Measurements from ENCODE around the gene KCNQ2.

Gene KCNQ2

GRCh38 chr20:63367446-63368055 lies 104.9 kb downstream of the KCNQ2 start:
- no CpG with 5 or more reads among the region's 24 CpGs for WGBS, 2 donors (ENCODE audit: extremely low coverage in 2 of 2, insufficient read length in 2 of 2, insufficient replicate concordance in 1 of 2)

GRCh38 chr20:63366390-63367365 lies 105.8 kb downstream of the KCNQ2 start:
- no peak overlapping the region for H3K14ac ChIP-seq (ENCODE audit: low read length)
- H3K4me2 ChIP-seq (ENCODE audit: insufficient read depth, low read length, poor library complexity, severe bottlenecking), result no peak overlapping the region
- H2AFZ ChIP-seq (ENCODE audit: low read length), result no peak overlapping the region
- peak overlapping the region; percentile 74 for H3K18ac ChIP-seq (ENCODE audit: low read length)
- peak overlapping the region; percentile 37 for H3K9ac ChIP-seq (ENCODE audit: low read depth, low read length, poor library complexity)
- no peak for DNase-seq (ENCODE audit: low spot score)
- no peak overlapping the region for H4K91ac ChIP-seq (ENCODE audit: low read depth, low read length, poor library complexity)
- H2BK120ac ChIP-seq (ENCODE audit: low read depth, low read length), result no peak overlapping the region
- H3K23ac ChIP-seq (ENCODE audit: low read depth, low read length, poor library complexity), result peak overlapping the region; percentile 3
- peak overlapping the region; percentile 81 for H2AK5ac ChIP-seq (ENCODE audit: low read depth, low read length)
- H3K9me3 ChIP-seq (replicated peaks in 1 of 2; ENCODE audit: control insufficient read depth in 2 of 2, insufficient read depth in 1 of 2, low read depth in 1 of 2, low read length in 2 of 2), result no peaks in the 10 kb centered on the region
- H4K8ac ChIP-seq (ENCODE audit: low read depth, low read length), result no peak overlapping the region
- H3K27ac ChIP-seq (replicated peaks; ENCODE audit: low read length), result no peak overlapping the region
- H3K4ac ChIP-seq (ENCODE audit: low read length), result no peak overlapping the region
- H3K4me1 ChIP-seq (ENCODE audit: control insufficient read depth in 2 of 2, insufficient read depth in 1 of 2, low read depth in 1 of 2, low read length in 2 of 2), result peaks cover 29 to 40% of the 10 kb centered on the region in 2 donors
- no peaks in the 10 kb centered on the region for H3K36me3 ChIP-seq (replicated peaks in 1 of 2; ENCODE audit: control insufficient read depth in 2 of 2, insufficient read depth in 2 of 2, low read length in 2 of 2)
- H2BK12ac ChIP-seq (ENCODE audit: low read length), result no peak overlapping the region
- peak overlapping the region; percentile 66 for H2BK5ac ChIP-seq (ENCODE audit: low read length)
- H2BK15ac ChIP-seq (ENCODE audit: low read length), result no peak overlapping the region
- peaks cover 0 to 62% (median 15%) of the 10 kb centered on the region in 3 experiments for H3K27me3 ChIP-seq (ENCODE audit: control insufficient read depth in 3 of 3, insufficient read depth in 3 of 3, low read depth in 1 of 3, low read length in 3 of 3)
- no CpG with 5 or more reads among the region's 30 CpGs for WGBS, 2 donors (ENCODE audit: extremely low coverage in 2 of 2, insufficient read length in 2 of 2, insufficient replicate concordance in 1 of 2)
- H3K79me1 ChIP-seq (ENCODE audit: low read depth, low read length), result peaks cover 2% of the 10 kb centered on the region
- no peak overlapping the region for H3K4me3 ChIP-seq (ENCODE audit: low read length in 2 of 2)

More at GRCh38 chr20:63367446-63368055, 104.9 kb downstream of the KCNQ2 start:
- Histone ChIP-seq H3K4me1 (ENCODE audit: control insufficient read depth in 2 of 2, insufficient read depth in 1 of 2, low read depth in 1 of 2, low read length in 2 of 2) (peaks cover 21 to 37% of the 10 kb centered on the region in 2 donors), H2AFZ (ENCODE audit: low read length) (no peak overlapping the region), H3K9me3 (replicated peaks in 1 of 2; ENCODE audit: control insufficient read depth in 2 of 2, insufficient read depth in 1 of 2, low read depth in 1 of 2, low read length in 2 of 2) (no peaks in the 10 kb centered on the region), H3K14ac (ENCODE audit: low read length) (no peak overlapping the region), H2BK120ac (ENCODE audit: low read depth, low read length) (no peak overlapping the region), H3K4ac (ENCODE audit: low read length) (no peak overlapping the region), H3K18ac (ENCODE audit: low read length) (peak overlapping the region; percentile 74), H2BK5ac (ENCODE audit: low read length) (peak overlapping the region; percentile 84), H2AK5ac (ENCODE audit: low read depth, low read length) (peak overlapping the region; percentile 81), H3K36me3 (replicated peaks in 1 of 2; ENCODE audit: control insufficient read depth in 2 of 2, insufficient read depth in 2 of 2, low read length in 2 of 2) (no peaks in the 10 kb centered on the region), H3K27ac (replicated peaks; ENCODE audit: low read length) (no peak overlapping the region), H3K27me3 (ENCODE audit: control insufficient read depth in 3 of 3, insufficient read depth in 3 of 3, low read depth in 1 of 3, low read length in 3 of 3) (peaks cover 0 to 56% (median 6%) of the 10 kb centered on the region in 3 experiments), H4K8ac (ENCODE audit: low read depth, low read length) (no peak overlapping the region), H3K4me3 (ENCODE audit: low read length in 2 of 2) (no peak overlapping the region), H3K23ac (ENCODE audit: low read depth, low read length, poor library complexity) (peak overlapping the region; percentile 3), H3K9ac (ENCODE audit: low read depth, low read length, poor library complexity) (no peak overlapping the region), H3K4me2 (ENCODE audit: insufficient read depth, low read length, poor library complexity, severe bottlenecking) (no peak overlapping the region), H3K79me1 (ENCODE audit: low read depth, low read length) (peaks cover 2% of the 10 kb centered on the region), H2BK12ac (ENCODE audit: low read length) (no peak overlapping the region), H2BK15ac (ENCODE audit: low read length) (no peak overlapping the region), H4K91ac (ENCODE audit: low read depth, low read length, poor library complexity) (no peak overlapping the region)
- DNase-seq (ENCODE audit: low spot score), result no peak

GRCh38 chr20:63365601-63366389 lies 106.7 kb downstream of the KCNQ2 start:
- H3K4me2 ChIP-seq (ENCODE audit: insufficient read depth, low read length, poor library complexity, severe bottlenecking), result no peak overlapping the region
- H3K14ac ChIP-seq (ENCODE audit: low read length), result no peak overlapping the region
- H4K8ac ChIP-seq (ENCODE audit: low read depth, low read length), result no peak overlapping the region
- no peak overlapping the region for H3K18ac ChIP-seq (ENCODE audit: low read length)
- H2BK5ac ChIP-seq (ENCODE audit: low read length), result no peak overlapping the region
- no peaks in the 10 kb centered on the region for H3K9me3 ChIP-seq (replicated peaks in 1 of 2; ENCODE audit: control insufficient read depth in 2 of 2, insufficient read depth in 1 of 2, low read depth in 1 of 2, low read length in 2 of 2)
- H2BK120ac ChIP-seq (ENCODE audit: low read depth, low read length), result no peak overlapping the region
- H3K23ac ChIP-seq (ENCODE audit: low read depth, low read length, poor library complexity), result no peak overlapping the region
- peak overlapping the region; percentile 44 for H3K9ac ChIP-seq (ENCODE audit: low read depth, low read length, poor library complexity)
- WGBS, 2 donors (ENCODE audit: extremely low coverage in 2 of 2, insufficient read length in 2 of 2, insufficient replicate concordance in 1 of 2), result no CpG with 5 or more reads among the region's 22 CpGs
- no peak overlapping the region for H3K4me3 ChIP-seq (ENCODE audit: low read length in 2 of 2)
- DNase-seq (ENCODE audit: low spot score), result no peak
- H3K79me1 ChIP-seq (ENCODE audit: low read depth, low read length), result peaks cover 2% of the 10 kb centered on the region
- no peak overlapping the region for H2BK12ac ChIP-seq (ENCODE audit: low read length)
- H3K27ac ChIP-seq (replicated peaks; ENCODE audit: low read length), result no peak overlapping the region
- H4K91ac ChIP-seq (ENCODE audit: low read depth, low read length, poor library complexity), result no peak overlapping the region
- H3K36me3 ChIP-seq (replicated peaks in 1 of 2; ENCODE audit: control insufficient read depth in 2 of 2, insufficient read depth in 2 of 2, low read length in 2 of 2), result no peaks in the 10 kb centered on the region
- no peak overlapping the region for H2AFZ ChIP-seq (ENCODE audit: low read length)
- peak overlapping the region; percentile 95 for H2AK5ac ChIP-seq (ENCODE audit: low read depth, low read length)
- peaks cover 29 to 41% of the 10 kb centered on the region in 2 donors for H3K4me1 ChIP-seq (ENCODE audit: control insufficient read depth in 2 of 2, insufficient read depth in 1 of 2, low read depth in 1 of 2, low read length in 2 of 2)
- H3K4ac ChIP-seq (ENCODE audit: low read length), result no peak overlapping the region
- no peak overlapping the region for H2BK15ac ChIP-seq (ENCODE audit: low read length)
- H3K27me3 ChIP-seq (ENCODE audit: control insufficient read depth in 3 of 3, insufficient read depth in 3 of 3, low read depth in 1 of 3, low read length in 3 of 3), result peaks cover 0 to 65% (median 22%) of the 10 kb centered on the region in 3 experiments

All from neuronal stem cell (in vitro differentiated cells).